Measurements from ENCODE around the gene KRT83. TPM values are rescaled to one million over a fixed set of nuclear protein-coding genes. Genes with fewer than 3 reads are reported as not detected.

Gene KRT83
- total RNA-seq, 1 experiment from 2014 or later, result not detected

GRCh38 chr12:52318241-52318990, 2.8 kb downstream of the KRT83 start:
- H4K8ac ChIP-seq (replicated peaks; ENCODE audit: insufficient read length, low read depth, low read length), result no peak overlapping the region
- no peak overlapping the region for H3K27ac Mint-ChIP-seq
- no peak overlapping the region for H2BK20ac ChIP-seq (ENCODE audit: low read depth, low read length, poor library complexity, severe bottlenecking)
- H2BK15ac ChIP-seq (ENCODE audit: low read depth, low read length), result no peak overlapping the region
- peaks cover 36% of the 10 kb centered on the region for H3K27me3 Mint-ChIP-seq (ENCODE audit: low read depth)
- H3K36me3 Mint-ChIP-seq (ENCODE audit: insufficient read depth in 1 of 3, low read depth in 3 of 3), result no peaks in the 10 kb centered on the region
- no peak overlapping the region; the same call in 1 of the 2 replicates for H3K14ac ChIP-seq (ENCODE audit: insufficient read depth, low read length)
- H3K27me3 ChIP-seq (ENCODE audit: insufficient read depth, low read length), result no peaks in the 10 kb centered on the region
- H3K4me1 ChIP-seq (ENCODE audit: insufficient read depth, low read length), result no peaks in the 10 kb centered on the region
- no peak overlapping the region for H4K5ac ChIP-seq (ENCODE audit: insufficient read length, low read depth, low read length)
- H3K9me3 ChIP-seq (ENCODE audit: control insufficient read depth, low read depth, low read length), result no peaks in the 10 kb centered on the region
- H4K20me1 ChIP-seq (ENCODE audit: control insufficient read depth, insufficient read depth, insufficient read length), result no peaks in the 10 kb centered on the region
- H2AK5ac ChIP-seq (ENCODE audit: insufficient read length, low read length), result no peak overlapping the region
- TF ChIP-seq, protein P1, sequence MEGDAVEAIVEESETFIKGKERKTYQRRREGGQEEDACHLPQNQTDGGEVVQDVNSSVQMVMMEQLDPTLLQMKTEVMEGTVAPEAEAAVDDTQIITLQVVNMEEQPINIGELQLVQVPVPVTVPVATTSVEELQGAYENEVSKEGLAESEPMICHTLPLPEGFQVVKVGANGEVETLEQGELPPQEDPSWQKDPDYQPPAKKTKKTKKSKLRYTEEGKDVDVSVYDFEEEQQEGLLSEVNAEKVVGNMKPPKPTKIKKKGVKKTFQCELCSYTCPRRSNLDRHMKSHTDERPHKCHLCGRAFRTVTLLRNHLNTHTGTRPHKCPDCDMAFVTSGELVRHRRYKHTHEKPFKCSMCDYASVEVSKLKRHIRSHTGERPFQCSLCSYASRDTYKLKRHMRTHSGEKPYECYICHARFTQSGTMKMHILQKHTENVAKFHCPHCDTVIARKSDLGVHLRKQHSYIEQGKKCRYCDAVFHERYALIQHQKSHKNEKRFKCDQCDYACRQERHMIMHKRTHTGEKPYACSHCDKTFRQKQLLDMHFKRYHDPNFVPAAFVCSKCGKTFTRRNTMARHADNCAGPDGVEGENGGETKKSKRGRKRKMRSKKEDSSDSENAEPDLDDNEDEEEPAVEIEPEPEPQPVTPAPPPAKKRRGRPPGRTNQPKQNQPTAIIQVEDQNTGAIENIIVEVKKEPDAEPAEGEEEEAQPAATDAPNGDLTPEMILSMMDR (conservative IDR thresholded peaks at IDR 0.05), result no peak
- no peaks in the 10 kb centered on the region for H3K23me2 ChIP-seq (ENCODE audit: insufficient read length, low read depth, low read length, poor library complexity, severe bottlenecking)
- no peaks in the 10 kb centered on the region for H3K9me3 Mint-ChIP-seq
- H3K18ac ChIP-seq (ENCODE audit: insufficient read length, low read depth, low read length), result no peak overlapping the region
- H3K4me2 ChIP-seq (ENCODE audit: insufficient read depth, insufficient read length, low read length), result no peak overlapping the region
- no peak overlapping the region for H2BK5ac ChIP-seq (ENCODE audit: insufficient read length, low read length)
- no CpG with 5 or more reads among the region's 11 CpGs for WGBS (ENCODE audit: extremely low coverage, insufficient read length, low lambda C conversion rate)
- no peak for DNase-seq
- no peaks in the 10 kb centered on the region for H3K4me1 Mint-ChIP-seq
- no peaks in the 10 kb centered on the region for H3K79me1 ChIP-seq (ENCODE audit: insufficient read depth, low read depth, low read length, poor library complexity, severe bottlenecking)
- no peak overlapping the region for H3K9ac ChIP-seq (ENCODE audit: extremely low read depth, insufficient read length, low read length)
- no peak overlapping the region for H2BK12ac ChIP-seq (ENCODE audit: insufficient read length, low read depth, low read length)
- H3K4me3 Mint-ChIP-seq, result no peak overlapping the region
- H3K23ac ChIP-seq (ENCODE audit: insufficient read length, low read depth, low read length), result no peak overlapping the region
- H3K79me2 ChIP-seq (ENCODE audit: insufficient read depth, low read length), result no peaks in the 10 kb centered on the region
- H3K56ac ChIP-seq (ENCODE audit: insufficient read length, low read depth, low read length), result no peak overlapping the region
- no peak overlapping the region for H2BK120ac ChIP-seq (ENCODE audit: low read depth, low read length, poor library complexity, severe bottlenecking)
- no peak overlapping the region for H4K91ac ChIP-seq (ENCODE audit: insufficient read length, low read depth, low read length)
- H3T11ph ChIP-seq (ENCODE audit: low read length), result no peak overlapping the region
- no peak overlapping the region for H2AFZ ChIP-seq (ENCODE audit: low read length)
- no peak overlapping the region for H3K27ac ChIP-seq (ENCODE audit: insufficient read length, low read depth, low read length)
- H3K4ac ChIP-seq (ENCODE audit: low read depth, low read length), result no peak overlapping the region
